BJ (cell line): ENCODE measurements around the gene CD27. TPM values are rescaled to one million over a fixed set of nuclear protein-coding genes. Genes with fewer than 3 reads are reported as not detected.

ENCODE experiments used
- CTCF ChIA-PET: fragments of 350-600 bp; formaldehyde crosslinking; extraction: SDS; loops from one replicate; lab custom pipeline; 2021; ENCODE audit warnings: antibody characterized with exemption, inconsistent platforms; lab: Yijun Ruan, JAX
- POLR2A ChIA-PET: fragments of 300-600 bp; sonication (Branson Sonifier 250); formaldehyde crosslinking; extraction: SDS; loops from one replicate; lab custom pipeline; 2021; ENCODE audit warnings: antibody characterized with exemption; lab: Charles Lee
- DNase-seq: peaks from one replicate; pipeline ENCODE4 v3.0.0-alpha.2; 2011; ENCODE audit warnings: low read depth
- H3K27me3 ChIP-seq: 2 replicates; pipeline ENCODE4 v1.6.0; 2011; ENCODE audit warnings: low read length; ENCODE audit not compliant: control insufficient read depth, insufficient read depth
- H3K36me3 ChIP-seq: 2 replicates; pipeline ENCODE4 v1.5.1; 2011; ENCODE audit warnings: low read length; ENCODE audit not compliant: control insufficient read depth, insufficient read depth
- H3K4me3 ChIP-seq: 2 replicates; pipeline ENCODE4 v1.5.1; 2011; ENCODE audit warnings: low read depth, mild to moderate bottlenecking, control low read depth, low read length
- CTCF ChIP-seq: IDR thresholded peaks from 2 replicates; pipeline ENCODE4 v1.5.1; 2011; ENCODE audit warnings: low read depth, mild to moderate bottlenecking, control low read depth, inconsistent platforms, low read length, moderate library complexity; ENCODE audit not compliant: insufficient read depth
- polyA plus RNA-seq: library from polyadenylated mRNA; depleted of rRNA; stranded (reverse); fragments of >200 nt; gene quantifications from 2 replicates; pipeline ENCODE4 v1.2.3, GENCODE V29; 2011

Gene CD27
- polyA plus RNA-seq, 1 experiment = 0.15 TPM

DNA sequence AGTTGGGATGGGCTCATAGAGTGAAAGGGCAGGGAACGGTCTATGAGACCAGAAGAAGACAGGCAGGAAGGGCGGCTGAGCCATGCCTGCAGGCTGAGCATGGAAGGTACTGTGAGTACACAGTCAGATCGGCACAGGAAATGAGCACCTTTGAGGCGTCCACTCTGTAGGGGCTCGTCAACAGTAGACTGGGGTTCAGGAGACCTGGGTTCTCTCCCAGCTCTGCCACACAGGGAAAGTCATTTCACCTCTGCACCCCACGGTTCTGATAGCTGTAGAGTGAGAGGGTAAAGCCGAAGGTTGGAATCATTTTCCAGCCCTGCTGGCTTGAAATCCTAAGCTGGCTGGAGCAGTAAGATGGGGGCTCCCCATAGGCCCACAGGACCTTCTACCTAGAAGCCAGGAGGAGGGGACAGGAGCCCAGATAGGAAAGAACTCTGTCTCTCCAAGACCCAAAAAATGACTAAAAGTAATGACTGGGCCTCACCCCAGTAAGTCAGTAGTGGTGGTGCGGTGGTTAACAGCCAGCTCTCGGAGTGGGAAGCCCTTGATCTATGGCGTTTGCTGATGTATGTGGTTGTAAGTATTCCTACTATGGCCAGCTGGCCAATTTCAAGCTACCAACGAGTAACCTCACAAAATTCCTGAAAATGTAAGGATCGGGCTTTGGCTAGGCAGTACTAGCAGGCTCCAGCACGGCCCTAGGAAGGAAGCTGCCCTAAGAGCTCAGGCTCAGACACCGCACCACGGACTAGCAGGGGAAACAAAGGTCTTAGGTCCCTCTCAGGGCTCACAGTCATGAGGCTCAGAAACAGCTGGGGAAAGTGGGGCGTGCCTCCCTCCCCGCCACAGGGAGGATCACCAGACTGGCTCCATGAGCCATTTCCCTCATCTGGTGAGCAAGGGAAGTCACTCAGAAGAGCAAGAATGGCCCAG is 10.3 kb upstream of the CD27 start:
- Histone ChIP-seq H3K36me3 (no peaks in the 10 kb centered on the region), H3K4me3 (no peak overlapping the region), H3K27me3 (no peaks in the 10 kb centered on the region)
- DNase-seq = no peak
- TF ChIP-seq CTCF = no peak
- ChIA-PET CTCF (interaction anchor here (0.7 to 2.2 kb wide), 5 partner anchors 10 to 31 kb away, joined by 3 to 8 read pairs (median 4); partner anchors contain the start of gene TAPBPL), POLR2A (no interaction called here)

DNA sequence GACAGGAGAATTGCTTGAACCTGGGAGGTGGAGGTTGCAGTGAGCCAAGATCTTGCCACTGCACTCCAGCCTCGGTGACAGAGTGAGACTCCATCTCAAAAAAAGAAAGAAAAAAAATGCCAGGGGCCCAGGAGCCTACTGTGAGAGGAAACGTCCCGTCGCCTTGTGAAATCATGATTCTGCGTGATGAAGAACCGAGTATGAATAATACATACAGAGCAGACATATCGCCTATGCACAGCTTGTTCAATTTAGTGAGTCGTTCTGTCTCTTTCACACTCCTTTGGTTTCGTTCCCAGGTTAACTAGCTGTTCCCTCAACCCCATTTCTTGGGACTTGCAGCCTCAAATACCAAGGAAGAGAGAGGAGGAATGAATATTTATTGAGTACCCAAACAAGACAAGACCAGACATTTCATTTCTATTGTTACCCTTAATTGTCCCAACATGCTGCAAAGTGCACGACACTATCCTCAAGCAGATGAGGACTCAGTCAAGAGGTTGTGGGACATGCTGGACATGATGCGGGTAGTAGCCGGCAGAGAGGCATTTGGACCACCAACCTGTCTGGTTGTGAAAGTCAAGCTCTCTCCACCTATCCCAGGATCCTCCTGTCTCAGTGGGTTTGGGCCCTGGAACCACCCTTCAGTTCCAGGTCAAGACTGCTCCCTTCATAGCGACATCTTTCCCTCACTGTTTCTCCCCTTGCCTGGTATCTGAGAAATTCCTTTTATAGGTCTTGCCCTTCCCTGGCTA is 8.6 kb upstream of the CD27 start:
- DNase-seq = no peak
- ChIA-PET CTCF (interaction anchor here (0.7 to 1.4 kb wide), 4 partner anchors 12 to 29 kb away, joined by 3 to 6 read pairs (median 3); partner anchors contain the start of gene TAPBPL), POLR2A (no interaction called here)
- Histone ChIP-seq H3K36me3 (no peaks in the 10 kb centered on the region), H3K4me3 (no peak overlapping the region), H3K27me3 (no peaks in the 10 kb centered on the region)
- TF ChIP-seq CTCF = no peak

GRCh38 chr12:6437586-6437985 is 7.2 kb upstream of the CD27 start:
- no peak for TF ChIP-seq CTCF
- Histone ChIP-seq H3K27me3 (no peaks in the 10 kb centered on the region), H3K36me3 (no peaks in the 10 kb centered on the region), H3K4me3 (no peak overlapping the region)
- DNase-seq = no peak
- ChIA-PET POLR2A (no interaction called here), CTCF (no interaction called here)

- Histone ChIP-seq H3K27me3 (no peaks in the 10 kb centered on the region), H3K4me3 (no peak overlapping the region), H3K36me3 (0 out of 2 replicates have a peak, but pooled peaks cover 1% of the 10 kb centered on the region)
- CTCF ChIA-PET = interaction anchor here (0.7 to 2.3 kb wide), 2 partner anchors 9 to 27 kb away, joined by 5 to 12 read pairs; no protein-coding TSS in a partner anchor
- POLR2A ChIA-PET = no interaction called here
- no peak for DNase-seq
- TF ChIP-seq CTCF = no peak
Observed at GRCh38 chr12:6438345-6438744, 6.4 kb upstream of the CD27 start.

DNA sequence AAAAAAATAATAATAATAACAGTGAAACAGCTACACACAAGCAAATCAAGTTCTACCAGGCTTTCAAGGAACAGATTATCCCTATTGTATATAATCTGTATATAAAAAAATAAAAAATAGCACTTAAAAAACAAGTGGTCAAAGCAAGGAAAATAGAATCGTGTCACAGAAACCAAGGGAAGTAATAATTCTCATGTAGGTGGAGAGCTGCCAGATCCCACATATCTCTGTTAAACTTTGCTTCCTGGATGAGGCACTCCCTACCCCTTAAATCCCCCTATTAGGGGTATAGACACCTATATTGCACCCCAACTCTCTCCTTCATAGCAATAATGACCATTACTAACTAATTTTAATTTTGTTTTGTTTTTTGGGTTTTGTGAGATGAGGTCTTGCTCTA is 4.4 kb upstream of the CD27 start:
- CTCF ChIA-PET = interaction anchor here (1.7 kb wide), 1 partner anchor 25 kb away, joined by 9 read pairs; no protein-coding TSS in a partner anchor
- DNase-seq = no peak
- POLR2A ChIA-PET = interaction anchor here (0.6 kb wide), 1 partner anchor 94 kb away, joined by 30 read pairs; the partner anchor contains the start of gene GAPDH
- peaks cover 4% of the 10 kb centered on the region; the same call in 1 of the 2 replicates for H3K36me3 ChIP-seq
- no peak for TF ChIP-seq CTCF
- no peak overlapping the region for H3K4me3 ChIP-seq
- H3K27me3 ChIP-seq = no peaks in the 10 kb centered on the region
